ENCODE results near the gene TENT4A. TPM values are rescaled to one million over a fixed set of nuclear protein-coding genes. Genes with fewer than 3 reads are reported as not detected.

TENT4A gene
- total RNA-seq, 1 experiment from 2014 or later = 29.6 TPM

- ATAC-seq = peak; percentile 0; the same call in 1 of the 2 replicates
- BruUV-seq (replicated peaks) = no TSS peak
- DNase-seq (ENCODE audit: low read depth, low spot score) = no peak
Observed at GRCh38 chr5:6714226-6715041, 1.2 kb downstream of the TENT4A start.

GRCh38 chr5:6715271-6715670, 2.0 kb downstream of the TENT4A start:
- BruUV-seq (replicated peaks) = no TSS peak
- POLR2A ChIA-PET = no interaction called here
- H3K9me3 ChIP-seq (ENCODE audit: control insufficient read depth, insufficient read depth, low read depth, low read length) = no peaks in the 10 kb centered on the region
- in situ Hi-C loops (cut with HindIII; ENCODE audit: low pct_unique_long_range_greater_than_20kb, low sequenced_read_pairs) = no loop called here
- no peaks in the 10 kb centered on the region; the same call in 1 of the 2 replicates for H3K36me3 ChIP-seq (ENCODE audit: control insufficient read depth, insufficient read depth, low read length)
- peak overlapping the region; percentile 77 to 87 for H3K4me3 ChIP-seq (ENCODE audit: low read depth in 2 of 2, low read length in 2 of 2)
- H3K27ac ChIP-seq (ENCODE audit: low read length) = peak overlapping the region; percentile 73
- intact Hi-C loops (cut with micrococcal nuclease; ENCODE audit: unreplicated experiment) = loop anchor here (10.0 kb wide), 1 partner anchor 80 kb away; the partner anchor contains the start of genes NSUN2 and SRD5A1
- ATAC-seq = no peak
- peaks cover 21% of the 10 kb centered on the region for H3K4me1 ChIP-seq (ENCODE audit: control insufficient read depth, insufficient read depth, low read length)
- H3K27me3 ChIP-seq (ENCODE audit: control insufficient read depth, insufficient read depth, low read length) = no peaks in the 10 kb centered on the region
- no peak for DNase-seq (ENCODE audit: low read depth, low spot score)
- CTCF ChIA-PET = no interaction called here
- TF ChIP-seq SIN3A (IDR thresholded peaks at IDR 0.05; ENCODE audit: borderline replicate concordance, insufficient read depth, low read depth, low read length) = no peak
- no peak for TF ChIP-seq CTCF (IDR thresholded peaks at IDR 0.05)
- TF ChIP-seq REST (IDR thresholded peaks at IDR 0.05; ENCODE audit: insufficient read depth in 1 of 2, low read depth in 2 of 2, low read length in 1 of 2) = no peak
- no peak for TF ChIP-seq TCF7L2 (IDR thresholded peaks at IDR 0.05; ENCODE audit: low read depth, low read length)

More at GRCh38 chr5:6714226-6715041, 1.2 kb downstream of the TENT4A start:
- Histone ChIP-seq H3K27me3 (ENCODE audit: control insufficient read depth, insufficient read depth, low read length) (no peaks in the 10 kb centered on the region), H3K4me1 (ENCODE audit: control insufficient read depth, insufficient read depth, low read length) (peaks cover 24% of the 10 kb centered on the region), H3K27ac (ENCODE audit: low read length) (peak overlapping the region; percentile 73), H3K4me3 (ENCODE audit: low read depth in 2 of 2, low read length in 2 of 2) (peak overlapping the region; percentile 77 to 87), H3K9me3 (ENCODE audit: control insufficient read depth, insufficient read depth, low read depth, low read length) (no peaks in the 10 kb centered on the region), H3K36me3 (ENCODE audit: control insufficient read depth, insufficient read depth, low read length) (no peaks in the 10 kb centered on the region; the same call in 1 of the 2 replicates)
- TF ChIP-seq TCF7L2 (IDR thresholded peaks at IDR 0.05; ENCODE audit: low read depth, low read length) (no peak), REST (IDR thresholded peaks at IDR 0.05; ENCODE audit: insufficient read depth in 1 of 2, low read depth in 2 of 2, low read length in 1 of 2) (no peak), CTCF (IDR thresholded peaks at IDR 0.05) (no peak), POLR2AphosphoS5 (IDR thresholded peaks at IDR 0.05; ENCODE audit: low read depth, low read length) (no peak), SIN3A (IDR thresholded peaks at IDR 0.05; ENCODE audit: borderline replicate concordance, insufficient read depth, low read depth, low read length) (no peak)
- in situ Hi-C loops (cut with HindIII; ENCODE audit: low pct_unique_long_range_greater_than_20kb, low sequenced_read_pairs) = no loop called here
- ChIA-PET CTCF (no interaction called here), POLR2A (no interaction called here)
- intact Hi-C loops (cut with micrococcal nuclease; ENCODE audit: unreplicated experiment) = loop anchor here (10.0 kb wide), 1 partner anchor 80 kb away; the partner anchor contains the start of genes NSUN2 and SRD5A1
